AG04450 (cell line): ENCODE results near the gene DCUN1D1. TPM values are rescaled to one million over a fixed set of nuclear protein-coding genes. Genes with fewer than 3 reads are reported as not detected.

Source experiments
- CTCF ChIA-PET: fragments of 300-600, 350-600 bp; formaldehyde crosslinking; extraction: SDS; loops from one replicate; lab custom pipeline; 2022; ENCODE audit warnings: antibody characterized with exemption, inconsistent platforms; lab: Charles Lee
- POLR2A ChIA-PET: fragments of 350-600 bp; formaldehyde crosslinking; extraction: SDS; loops from one replicate; lab custom pipeline; 2021; ENCODE audit warnings: antibody characterized with exemption, inconsistent platforms; lab: Yijun Ruan, JAX
- DNase-seq: peaks from one replicate; pipeline ENCODE4 v3.0.0-alpha.2; 2011; ENCODE audit warnings: low read depth, low spot score
- H3K27ac ChIP-seq: one replicate; pipeline ENCODE4 v1.5.1; 2012; ENCODE audit warnings: low read depth, low read length, control low read depth
- H3K27me3 ChIP-seq: one replicate; pipeline ENCODE4 v1.6.0; 2012; ENCODE audit warnings: low read length; ENCODE audit not compliant: control insufficient read depth, insufficient read depth
- H3K4me3 ChIP-seq: 2 replicates; pipeline ENCODE4 v1.5.1; 2011; ENCODE audit warnings: mild to moderate bottlenecking, low read depth, low read length, control low read depth
- H3K9me3 ChIP-seq: 2 replicates; pipeline ENCODE4 v1.5.1; 2012; ENCODE audit warnings: low read length; ENCODE audit not compliant: control insufficient read depth, insufficient read depth
- polyA plus RNA-seq: library from polyadenylated mRNA; depleted of rRNA; stranded (reverse); fragments of >200 nt; gene quantifications from 2 replicates; pipeline ENCODE4 v1.2.3, GENCODE V29; 2011
- TF ChIP-seq, protein P1 (sequence below): IDR thresholded peaks from 2 replicates; pipeline ENCODE4 v1.5.1; 2011; ENCODE audit warnings: low read depth, low read length, control low read depth, inconsistent platforms

DCUN1D1 gene
- polyA plus RNA-seq, 1 experiment: 34.8 TPM

DNA sequence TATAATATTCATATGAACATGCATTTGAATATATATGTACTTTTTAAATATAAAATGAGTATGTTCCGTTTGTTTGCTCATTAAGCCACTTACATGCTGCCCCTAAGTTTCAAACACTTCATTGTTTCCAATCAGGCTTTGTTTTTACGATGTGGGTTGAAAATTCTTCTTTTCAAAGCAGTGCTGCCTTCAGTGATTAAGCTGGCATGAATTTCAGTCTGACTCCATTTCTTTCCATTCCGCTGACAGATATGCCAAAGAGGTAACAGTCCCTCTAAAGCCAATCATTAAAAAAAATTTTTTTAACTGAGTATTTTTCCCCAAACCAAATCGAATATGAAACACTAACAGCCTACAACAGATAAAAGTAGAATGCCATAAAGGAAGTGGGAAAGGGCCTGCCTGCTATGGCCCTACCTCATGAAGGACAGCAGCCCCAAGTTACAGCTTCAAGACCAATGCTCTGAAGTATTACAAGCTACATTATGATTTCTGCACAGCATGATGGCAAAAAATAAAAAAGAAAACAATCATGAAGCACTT lies 40.0 kb downstream of the DCUN1D1 start:
- no peak for DNase-seq
- H3K27me3 ChIP-seq: no peaks in the 10 kb centered on the region
- TF ChIP-seq, protein P1, sequence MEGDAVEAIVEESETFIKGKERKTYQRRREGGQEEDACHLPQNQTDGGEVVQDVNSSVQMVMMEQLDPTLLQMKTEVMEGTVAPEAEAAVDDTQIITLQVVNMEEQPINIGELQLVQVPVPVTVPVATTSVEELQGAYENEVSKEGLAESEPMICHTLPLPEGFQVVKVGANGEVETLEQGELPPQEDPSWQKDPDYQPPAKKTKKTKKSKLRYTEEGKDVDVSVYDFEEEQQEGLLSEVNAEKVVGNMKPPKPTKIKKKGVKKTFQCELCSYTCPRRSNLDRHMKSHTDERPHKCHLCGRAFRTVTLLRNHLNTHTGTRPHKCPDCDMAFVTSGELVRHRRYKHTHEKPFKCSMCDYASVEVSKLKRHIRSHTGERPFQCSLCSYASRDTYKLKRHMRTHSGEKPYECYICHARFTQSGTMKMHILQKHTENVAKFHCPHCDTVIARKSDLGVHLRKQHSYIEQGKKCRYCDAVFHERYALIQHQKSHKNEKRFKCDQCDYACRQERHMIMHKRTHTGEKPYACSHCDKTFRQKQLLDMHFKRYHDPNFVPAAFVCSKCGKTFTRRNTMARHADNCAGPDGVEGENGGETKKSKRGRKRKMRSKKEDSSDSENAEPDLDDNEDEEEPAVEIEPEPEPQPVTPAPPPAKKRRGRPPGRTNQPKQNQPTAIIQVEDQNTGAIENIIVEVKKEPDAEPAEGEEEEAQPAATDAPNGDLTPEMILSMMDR: no peak
- CTCF ChIA-PET: no interaction called here
- no peaks in the 10 kb centered on the region for H3K9me3 ChIP-seq
- no peak overlapping the region for H3K4me3 ChIP-seq
- H3K27ac ChIP-seq: no peak overlapping the region
- POLR2A ChIA-PET: no interaction called here

DNA sequence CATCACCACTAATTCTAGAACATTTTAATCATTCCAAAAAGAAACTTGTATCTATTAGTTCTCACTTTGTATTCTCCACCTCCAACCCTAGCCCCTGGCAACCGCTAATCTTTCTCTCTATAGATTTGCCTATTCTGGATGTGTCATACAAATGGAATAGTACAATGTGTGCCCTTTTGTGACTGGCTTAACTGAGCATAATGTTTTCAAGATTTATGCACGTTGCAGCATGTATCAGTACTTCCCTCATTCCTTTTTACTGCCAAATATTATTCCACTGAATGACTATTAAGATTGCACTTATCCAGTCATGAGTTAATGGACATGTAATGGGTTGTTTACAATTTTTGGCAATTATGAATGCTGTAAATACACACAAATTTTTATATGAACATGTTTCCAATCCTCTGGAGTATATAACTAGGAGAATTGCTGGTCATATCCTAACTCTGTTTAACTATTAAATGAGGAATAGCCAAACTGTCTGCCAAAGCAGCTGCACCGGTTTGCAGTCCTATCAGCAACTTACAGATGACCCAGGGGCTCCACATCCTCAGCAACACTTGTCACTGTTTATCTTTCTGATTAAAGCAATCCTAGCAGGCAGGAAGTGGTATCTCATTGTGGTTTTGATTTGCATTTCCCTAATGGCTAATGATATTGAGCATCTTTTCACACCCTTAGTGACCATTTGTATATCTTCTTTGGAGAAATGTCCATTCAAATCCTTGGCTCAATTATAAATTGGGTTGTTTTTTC lies 42.9 kb downstream of the DCUN1D1 start:
- Histone ChIP-seq H3K27me3 (no peaks in the 10 kb centered on the region), H3K9me3 (no peaks in the 10 kb centered on the region), H3K27ac (no peak overlapping the region), H3K4me3 (no peak overlapping the region)
- no peak for DNase-seq
- POLR2A ChIA-PET: no interaction called here
- TF ChIP-seq, protein P1: no peak
- CTCF ChIA-PET: interaction anchor here (0.7 to 1.7 kb wide), 2 partner anchors 28 to 681 kb away, joined by 3 to 5 read pairs; no protein-coding TSS in a partner anchor

DNA sequence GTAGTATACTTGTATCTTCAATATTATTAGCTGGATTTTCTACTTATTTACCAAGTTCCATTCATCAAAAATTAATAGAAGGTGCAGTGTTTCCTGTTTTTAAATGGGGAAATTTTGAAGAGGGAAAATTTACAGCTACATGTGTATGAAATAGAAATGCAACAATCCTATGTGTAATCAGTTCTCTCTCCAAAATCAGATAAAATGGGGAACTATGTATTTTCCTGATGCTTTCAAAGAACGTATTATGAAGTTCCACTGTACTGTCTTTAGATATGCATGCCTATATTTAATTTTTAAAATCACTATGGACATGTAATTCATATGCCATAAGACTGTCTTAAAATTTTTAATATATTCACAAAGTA lies 43.4 kb downstream of the DCUN1D1 start:
- TF ChIP-seq, protein P1: no peak
- H3K4me3 ChIP-seq: no peak overlapping the region
- no peak overlapping the region for H3K27ac ChIP-seq
- DNase-seq: no peak
- no peaks in the 10 kb centered on the region for H3K9me3 ChIP-seq
- H3K27me3 ChIP-seq: no peaks in the 10 kb centered on the region
- ChIA-PET CTCF (interaction anchor here (1.7 kb wide), 1 partner anchor 27 kb away, joined by 5 read pairs; no protein-coding TSS in a partner anchor), POLR2A (no interaction called here)

DNA sequence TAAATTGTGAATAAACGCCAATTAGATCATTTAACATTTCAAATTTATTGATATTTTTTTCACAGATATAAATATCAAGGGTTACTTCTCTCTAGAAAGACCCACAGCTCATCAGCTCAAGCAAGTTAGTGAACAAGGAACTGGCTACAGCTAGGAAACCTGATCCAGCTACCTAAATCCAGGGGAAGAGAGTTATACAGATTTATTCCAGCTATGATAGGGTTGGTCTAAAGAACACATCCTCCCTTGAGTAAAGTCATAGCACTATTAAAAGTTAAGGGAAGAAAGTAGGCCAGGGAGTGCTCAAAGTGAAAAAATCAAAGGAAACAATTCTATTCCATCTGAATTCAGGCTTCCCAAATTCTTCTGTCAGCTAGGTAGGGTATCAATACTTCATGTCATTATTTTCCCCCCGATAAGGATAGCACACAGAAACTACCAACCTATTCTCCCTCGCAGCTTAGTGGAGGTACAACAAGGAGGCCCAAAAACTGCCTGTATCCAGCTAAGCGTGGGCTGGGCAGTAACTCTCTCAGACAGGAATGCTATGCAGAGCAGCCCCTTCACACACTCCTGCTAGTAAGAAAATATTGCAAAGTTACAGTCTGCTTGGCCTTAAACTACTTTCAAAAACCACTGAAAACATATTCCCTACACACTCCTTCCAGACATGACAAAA lies 44.0 kb downstream of the DCUN1D1 start:
- POLR2A ChIA-PET: no interaction called here
- DNase-seq: no peak
- Histone ChIP-seq H3K27ac (no peak overlapping the region), H3K27me3 (no peaks in the 10 kb centered on the region), H3K4me3 (no peak overlapping the region), H3K9me3 (no peaks in the 10 kb centered on the region)
- CTCF ChIA-PET: interaction anchor here (1.7 kb wide), 1 partner anchor 27 kb away, joined by 5 read pairs; no protein-coding TSS in a partner anchor
- TF ChIP-seq, protein P1: no peak

DNA sequence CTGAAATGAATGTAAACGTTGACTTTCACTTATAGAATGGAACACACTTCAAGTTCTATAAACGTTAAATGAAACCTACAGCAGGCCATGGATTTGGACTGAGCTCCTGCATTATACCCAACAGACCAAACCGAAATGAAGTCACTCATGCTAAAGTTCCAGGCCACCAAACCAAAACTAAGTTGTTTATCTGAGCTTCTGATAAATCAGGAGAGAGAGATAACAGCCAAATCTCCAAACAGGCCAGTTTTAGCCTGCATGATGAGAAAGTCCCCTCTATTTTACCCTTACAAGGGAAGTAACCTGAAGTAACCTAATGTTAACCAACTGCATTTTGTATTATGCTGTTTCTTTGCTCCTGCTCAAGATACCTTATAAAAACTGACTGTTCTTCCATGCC lies 44.5 kb downstream of the DCUN1D1 start:
- Histone ChIP-seq H3K27me3 (no peaks in the 10 kb centered on the region), H3K4me3 (no peak overlapping the region), H3K9me3 (no peaks in the 10 kb centered on the region), H3K27ac (no peak overlapping the region)
- ChIA-PET CTCF (interaction anchor here (1.7 kb wide), 1 partner anchor 26 kb away, joined by 5 read pairs; no protein-coding TSS in a partner anchor), POLR2A (no interaction called here)
- DNase-seq: no peak
- TF ChIP-seq, protein P1: no peak
